ENCODE results near the gene SRSF7. TPM values are rescaled to one million over a fixed set of nuclear protein-coding genes. Genes with fewer than 3 reads are reported as not detected.
A peak's percentile ranks its signal among the peaks of the same experiment; 100 is the strongest.

SRSF7 gene
- total RNA-seq, 6 experiments from 2014 or later = 120 to 153 (median 147) TPM

GRCh38 chr2:38728694-38729093, 22.5 kb downstream of the SRSF7 start:
- DNase-seq = no peak
- no peaks in the 10 kb centered on the region for H3K4me1 Mint-ChIP-seq (ENCODE audit: low read depth)
- peaks cover 6% of the 10 kb centered on the region for H3K27me3 Mint-ChIP-seq (ENCODE audit: insufficient read depth)
- H3K27ac Mint-ChIP-seq = no peak overlapping the region
- H3K4me3 Mint-ChIP-seq = no peak overlapping the region
- no peaks in the 10 kb centered on the region for H3K9me3 Mint-ChIP-seq
- no peak for TF ChIP-seq CTCF (IDR thresholded peaks at IDR 0.05)
- H3K36me3 Mint-ChIP-seq (ENCODE audit: low read depth) = no peaks in the 10 kb centered on the region

DNA sequence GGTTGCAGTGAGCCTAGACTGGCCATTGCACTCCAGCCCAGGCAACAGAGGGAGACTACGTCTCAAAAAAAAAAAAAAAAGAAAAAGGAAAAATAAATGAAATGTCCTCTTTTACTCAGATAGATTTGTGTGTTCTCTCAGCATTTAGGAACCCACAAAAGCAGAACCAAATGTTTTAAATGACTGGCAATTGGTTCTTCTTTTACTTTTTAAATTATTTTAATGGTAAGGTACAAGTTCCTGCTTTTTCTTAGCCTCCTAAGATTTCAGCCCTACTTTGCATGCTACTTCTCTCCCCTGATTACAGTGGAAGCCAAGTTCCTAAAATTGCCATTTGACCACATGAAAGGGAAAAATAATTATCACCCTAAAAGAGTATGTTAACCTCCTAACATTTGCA, 23.5 kb downstream of the SRSF7 start:
- no peak for DNase-seq
- H3K4me1 Mint-ChIP-seq (ENCODE audit: low read depth) = peaks cover 4% of the 10 kb centered on the region
- H3K27ac Mint-ChIP-seq = no peak overlapping the region
- no peaks in the 10 kb centered on the region for H3K36me3 Mint-ChIP-seq (ENCODE audit: low read depth)
- TF ChIP-seq CTCF (IDR thresholded peaks at IDR 0.05) = no peak
- no peaks in the 10 kb centered on the region for H3K9me3 Mint-ChIP-seq
- H3K4me3 Mint-ChIP-seq = no peak overlapping the region
- H3K27me3 Mint-ChIP-seq (ENCODE audit: insufficient read depth) = peaks cover 6% of the 10 kb centered on the region

DNA sequence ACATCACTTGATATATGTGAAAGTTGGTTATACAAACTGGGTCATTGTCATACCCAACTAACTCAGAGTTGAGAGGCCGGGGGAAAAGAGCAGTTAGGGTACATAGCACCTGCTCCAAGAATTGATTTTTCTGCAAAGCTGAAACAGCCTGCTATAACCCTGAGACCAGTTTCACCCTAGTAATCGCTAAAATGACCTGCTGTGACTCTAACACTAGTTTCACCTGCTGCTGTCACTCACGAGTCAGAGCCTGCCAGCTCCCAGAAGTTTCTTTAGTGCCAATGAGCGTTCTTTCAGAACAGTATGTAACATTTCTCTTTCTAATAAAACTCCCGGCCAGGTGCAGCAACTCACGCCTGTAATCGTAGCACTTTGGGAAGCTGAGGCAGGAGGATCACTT, 28.0 kb downstream of the SRSF7 start:
- Mint-ChIP-seq H3K4me1 (ENCODE audit: low read depth) (peaks cover 30% of the 10 kb centered on the region), H3K9me3 (no peaks in the 10 kb centered on the region), H3K27ac (no peak overlapping the region), H3K36me3 (ENCODE audit: low read depth) (no peaks in the 10 kb centered on the region), H3K4me3 (no peak overlapping the region), H3K27me3 (ENCODE audit: insufficient read depth) (peaks cover 4% of the 10 kb centered on the region; the same call in 1 of the 2 replicates)
- no peak for DNase-seq
- no peak for TF ChIP-seq CTCF (IDR thresholded peaks at IDR 0.05)

- Mint-ChIP-seq H3K27ac (no peak overlapping the region), H3K4me1 (ENCODE audit: low read depth) (peaks cover 30% of the 10 kb centered on the region), H3K36me3 (ENCODE audit: low read depth) (no peaks in the 10 kb centered on the region), H3K9me3 (no peaks in the 10 kb centered on the region), H3K4me3 (no peak overlapping the region), H3K27me3 (ENCODE audit: insufficient read depth) (peaks cover 4% of the 10 kb centered on the region; the same call in 1 of the 2 replicates)
- no peak for DNase-seq
- TF ChIP-seq CTCF (IDR thresholded peaks at IDR 0.05) = no peak
Measured at GRCh38 chr2:38722271-38723061, 28.7 kb downstream of the SRSF7 start.

GRCh38 chr2:38720613-38721241, 30.4 kb downstream of the SRSF7 start:
- Mint-ChIP-seq H3K4me3 (peak overlapping the region; percentile 51), H3K27ac (peak overlapping the region; percentile 94), H3K27me3 (ENCODE audit: insufficient read depth) (peaks cover 1% of the 10 kb centered on the region; the same call in 1 of the 2 replicates), H3K36me3 (ENCODE audit: low read depth) (no peaks in the 10 kb centered on the region; the same call in 1 of the 2 replicates), H3K9me3 (no peaks in the 10 kb centered on the region), H3K4me1 (ENCODE audit: low read depth) (peaks cover 40% of the 10 kb centered on the region)
- peak; percentile 97 for DNase-seq
- no peak for TF ChIP-seq CTCF (IDR thresholded peaks at IDR 0.05)

Measured in HFFc6 (cell line).